Measurements from ENCODE around the gene SLC35B1. TPM values are rescaled to one million over a fixed set of nuclear protein-coding genes. Genes with fewer than 3 reads are reported as not detected.

SLC35B1 gene
- total and polyA plus RNA-seq, 2 of the 4 experiments (the other 2 are of a cell fraction): 66.4 to 86.2 TPM

DNA sequence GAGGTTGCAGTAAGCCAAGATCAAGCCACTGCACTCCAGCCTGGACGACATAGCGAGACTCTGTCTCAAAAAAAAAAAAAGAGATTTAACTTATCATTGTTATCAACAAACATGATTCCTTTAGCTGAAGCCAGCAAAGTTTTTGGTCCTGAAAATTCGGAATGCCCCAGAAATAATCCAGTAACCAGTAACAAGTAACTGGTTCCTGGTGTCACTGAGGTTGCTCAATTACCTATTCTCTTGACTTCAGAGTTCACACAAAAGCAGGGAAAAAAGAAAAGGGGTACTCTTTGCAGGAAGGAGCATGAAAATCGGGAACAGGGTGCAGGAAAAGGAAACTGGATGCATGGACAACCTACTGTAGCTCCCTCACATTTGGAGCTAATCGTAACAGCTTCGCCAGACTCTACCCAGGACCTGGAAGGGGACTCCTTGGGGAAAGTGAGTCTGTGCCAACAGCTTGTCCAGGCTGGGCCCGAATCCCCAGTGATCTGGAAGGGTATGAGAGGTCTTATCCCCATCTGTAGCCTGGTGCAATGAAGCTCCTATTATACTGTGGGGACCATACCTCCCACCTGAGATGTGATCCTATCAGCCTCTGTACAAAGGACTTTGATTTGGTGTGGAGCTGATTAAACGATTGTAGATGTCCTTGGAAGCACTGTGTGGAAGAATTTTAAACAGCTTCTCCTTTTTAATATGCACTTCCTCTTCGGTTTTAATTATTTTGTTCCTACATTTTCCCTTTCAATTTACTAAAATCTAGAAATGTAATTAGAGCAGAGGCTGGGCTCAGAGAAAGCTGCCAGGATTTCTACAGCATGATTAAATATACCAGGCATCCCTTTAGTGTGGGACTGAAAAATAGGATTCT is 26.4 kb downstream of the SLC35B1 start:
- DNase-seq: no peak
- in situ Hi-C loops (cut with MboI; ENCODE audit: low sequenced_read_pairs): no loop called here
- Histone ChIP-seq H2BK120ac (ENCODE audit: low read depth, low read length) (no peak overlapping the region), H4K8ac (ENCODE audit: low read depth in 2 of 2, low read length in 2 of 2) (no peak overlapping the region), H3K9ac (ENCODE audit: low read depth, low read length) (no peak overlapping the region), H2AFZ (replicated peaks; ENCODE audit: low read length, poor library complexity) (no peak overlapping the region), H2AK5ac (ENCODE audit: low read depth, low read length) (no peak overlapping the region), H3K9me1 (ENCODE audit: insufficient read depth, low read length) (no peaks in the 10 kb centered on the region; the same call in 1 of the 2 replicates), H2BK5ac (ENCODE audit: low read depth, low read length, poor library complexity, severe bottlenecking) (no peak overlapping the region), H3K36me3 (ENCODE audit: control insufficient read depth, insufficient read depth, low read length) (no peaks in the 10 kb centered on the region), H3K4ac (ENCODE audit: low read depth, low read length) (no peak overlapping the region), H3K27ac (ENCODE audit: insufficient read depth, low read length) (no peak overlapping the region), H4K20me1 (ENCODE audit: insufficient read depth, low read length) (peaks cover 11% of the 10 kb centered on the region; the same call in 1 of the 2 replicates), H3K79me1 (ENCODE audit: low read depth in 1 of 2, low read length in 2 of 2) (peaks cover 8 to 11% of the 10 kb centered on the region in 2 experiments), H3K4me1 (ENCODE audit: control insufficient read depth, insufficient read depth, low read length) (peaks cover 1% of the 10 kb centered on the region; the same call in 1 of the 2 replicates), H3K23ac (ENCODE audit: low read depth, low read length) (no peak overlapping the region), H2BK20ac (ENCODE audit: low read depth, low read length) (no peak overlapping the region), H3K4me2 (ENCODE audit: low read depth, low read length) (no peak overlapping the region), H2AK9ac (replicated peaks; ENCODE audit: low read depth, low read length, poor library complexity) (no peak overlapping the region), H3K14ac (replicated peaks; ENCODE audit: low read depth, low read length) (no peak overlapping the region), H2BK15ac (ENCODE audit: low read depth, low read length) (no peak overlapping the region), H3K18ac (ENCODE audit: low read depth, low read length) (no peak overlapping the region), H4K5ac (ENCODE audit: low read depth, low read length) (no peak overlapping the region), H3K27me3 (ENCODE audit: control insufficient read depth, insufficient read depth, low read length) (peaks cover 13% of the 10 kb centered on the region), H3K9me3 (ENCODE audit: control insufficient read depth, insufficient read depth, low read length) (no peaks in the 10 kb centered on the region), H3K4me3 (ENCODE audit: insufficient read depth, low read depth, low read length) (no peak overlapping the region), H3K56ac (ENCODE audit: extremely low read depth, insufficient read depth, low read length) (no peak overlapping the region), H4K91ac (ENCODE audit: insufficient read depth, low read depth, low read length) (no peak overlapping the region)
- WGBS, 2 experiments (ENCODE audit: extremely low coverage in 2 of 2, insufficient read length in 1 of 2): 83% methylated on average over 2 of the region's 9 CpGs; no CpG with 5 or more reads in 1 of the 2 experiments
- intact Hi-C loops (cut with micrococcal nuclease): no loop called here
- no peak for TF ChIP-seq CEBPB (IDR thresholded peaks at IDR 0.05; ENCODE audit: low read depth, low read length)
- TF ChIP-seq BHLHE40 (IDR thresholded peaks at IDR 0.05; ENCODE audit: low read depth, low read length): no peak
- TF ChIP-seq, protein P1, sequence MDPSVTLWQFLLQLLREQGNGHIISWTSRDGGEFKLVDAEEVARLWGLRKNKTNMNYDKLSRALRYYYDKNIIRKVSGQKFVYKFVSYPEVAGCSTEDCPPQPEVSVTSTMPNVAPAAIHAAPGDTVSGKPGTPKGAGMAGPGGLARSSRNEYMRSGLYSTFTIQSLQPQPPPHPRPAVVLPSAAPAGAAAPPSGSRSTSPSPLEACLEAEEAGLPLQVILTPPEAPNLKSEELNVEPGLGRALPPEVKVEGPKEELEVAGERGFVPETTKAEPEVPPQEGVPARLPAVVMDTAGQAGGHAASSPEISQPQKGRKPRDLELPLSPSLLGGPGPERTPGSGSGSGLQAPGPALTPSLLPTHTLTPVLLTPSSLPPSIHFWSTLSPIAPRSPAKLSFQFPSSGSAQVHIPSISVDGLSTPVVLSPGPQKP (IDR thresholded peaks at IDR 0.05; ENCODE audit: borderline replicate concordance, low read depth, low read length): no peak
- TF ChIP-seq NFE2L2 (IDR thresholded peaks at IDR 0.05; ENCODE audit: low read depth, low read length): no peak
- TF ChIP-seq POLR2A (IDR thresholded peaks at IDR 0.05; ENCODE audit: low read depth, low read length): no peak
- TF ChIP-seq, protein P2, sequence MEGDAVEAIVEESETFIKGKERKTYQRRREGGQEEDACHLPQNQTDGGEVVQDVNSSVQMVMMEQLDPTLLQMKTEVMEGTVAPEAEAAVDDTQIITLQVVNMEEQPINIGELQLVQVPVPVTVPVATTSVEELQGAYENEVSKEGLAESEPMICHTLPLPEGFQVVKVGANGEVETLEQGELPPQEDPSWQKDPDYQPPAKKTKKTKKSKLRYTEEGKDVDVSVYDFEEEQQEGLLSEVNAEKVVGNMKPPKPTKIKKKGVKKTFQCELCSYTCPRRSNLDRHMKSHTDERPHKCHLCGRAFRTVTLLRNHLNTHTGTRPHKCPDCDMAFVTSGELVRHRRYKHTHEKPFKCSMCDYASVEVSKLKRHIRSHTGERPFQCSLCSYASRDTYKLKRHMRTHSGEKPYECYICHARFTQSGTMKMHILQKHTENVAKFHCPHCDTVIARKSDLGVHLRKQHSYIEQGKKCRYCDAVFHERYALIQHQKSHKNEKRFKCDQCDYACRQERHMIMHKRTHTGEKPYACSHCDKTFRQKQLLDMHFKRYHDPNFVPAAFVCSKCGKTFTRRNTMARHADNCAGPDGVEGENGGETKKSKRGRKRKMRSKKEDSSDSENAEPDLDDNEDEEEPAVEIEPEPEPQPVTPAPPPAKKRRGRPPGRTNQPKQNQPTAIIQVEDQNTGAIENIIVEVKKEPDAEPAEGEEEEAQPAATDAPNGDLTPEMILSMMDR (conservative IDR thresholded peaks at IDR 0.05; ENCODE audit: low read depth, low read length): no peak
- TF ChIP-seq MXI1 (IDR thresholded peaks at IDR 0.05; ENCODE audit: borderline replicate concordance, low read depth, low read length): no peak
- TF ChIP-seq RFX5 (IDR thresholded peaks at IDR 0.05; ENCODE audit: low read depth, low read length): no peak
- TF ChIP-seq, protein P3, sequence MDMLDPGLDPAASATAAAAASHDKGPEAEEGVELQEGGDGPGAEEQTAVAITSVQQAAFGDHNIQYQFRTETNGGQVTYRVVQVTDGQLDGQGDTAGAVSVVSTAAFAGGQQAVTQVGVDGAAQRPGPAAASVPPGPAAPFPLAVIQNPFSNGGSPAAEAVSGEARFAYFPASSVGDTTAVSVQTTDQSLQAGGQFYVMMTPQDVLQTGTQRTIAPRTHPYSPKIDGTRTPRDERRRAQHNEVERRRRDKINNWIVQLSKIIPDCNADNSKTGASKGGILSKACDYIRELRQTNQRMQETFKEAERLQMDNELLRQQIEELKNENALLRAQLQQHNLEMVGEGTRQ (IDR thresholded peaks at IDR 0.05; ENCODE audit: low read depth, low read length): no peak
- POLR2A ChIA-PET (ENCODE audit: unreplicated experiment): no interaction called here
- CTCF ChIA-PET: interaction anchor here (1.0 kb wide), 1 partner anchor 111 kb away, joined by 3 read pairs; no protein-coding TSS in a partner anchor
- BruUV-seq (replicated peaks): no TSS peak
- ATAC-seq (ENCODE audit: low read depth): no peak
- dilution Hi-C loops (cut with HindIII; ENCODE audit: low sequenced_read_pairs, unreplicated experiment): no loop called here
